SK-N-SH treated with all-trans-retinoic acid at 6 μM for 48 hours (cell line): ENCODE results near the gene SPTY2D1.

ENCODE experiments used
- ESRRG ChIP-seq: fragments of 250-450 bp; sonication (Bioruptor Pico); IDR thresholded peaks from 2 replicates; pipeline ENCODE4 v1.6.1; 2021; ENCODE audit warnings: mild to moderate bottlenecking
- POU6F1 ChIP-seq: fragments of 250-450 bp; sonication (Bioruptor Pico); IDR thresholded peaks from 2 replicates; pipeline ENCODE4 v1.8.0; 2021; ENCODE audit warnings: low read depth, mild to moderate bottlenecking, moderate library complexity, borderline replicate concordance
- RARB ChIP-seq: fragments of 250-450 bp; sonication (Bioruptor Pico); IDR thresholded peaks from 2 replicates; pipeline ENCODE4 v1.8.0; 2021; ENCODE audit warnings: mild to moderate bottlenecking, moderate library complexity

GRCh38 chr11:18676803-18677202 lies 42.7 kb upstream of the SPTY2D1 start:
- TF ChIP-seq RARB (CRISPR knock-in tag) (no peak), POU6F1 (CRISPR knock-in tag) (no peak), ESRRG (CRISPR knock-in tag) (no peak)
